Iris pigment epithelial cell (primary cell): ENCODE results near the gene FGFBP2.
"Not testable (repeated sequence)": the region's sequence is repeated elsewhere in the genome, so short reads cannot be mapped to it uniquely, and the experiment has no call there.

Experiments
- DNase-seq: peaks from one replicate; pipeline ENCODE4 v3.0.0-alpha.2; 2011; ENCODE audit warnings: low read depth

The FGFBP2 gene

GRCh38 chr4:15930314-15930713 lies 32.7 kb downstream of the FGFBP2 start:
- DNase-seq, result no peak

- DNase-seq, result no peak
These were observed 33.4 kb downstream of the FGFBP2 start for GRCh38 chr4:15929540-15929939.

DNA sequence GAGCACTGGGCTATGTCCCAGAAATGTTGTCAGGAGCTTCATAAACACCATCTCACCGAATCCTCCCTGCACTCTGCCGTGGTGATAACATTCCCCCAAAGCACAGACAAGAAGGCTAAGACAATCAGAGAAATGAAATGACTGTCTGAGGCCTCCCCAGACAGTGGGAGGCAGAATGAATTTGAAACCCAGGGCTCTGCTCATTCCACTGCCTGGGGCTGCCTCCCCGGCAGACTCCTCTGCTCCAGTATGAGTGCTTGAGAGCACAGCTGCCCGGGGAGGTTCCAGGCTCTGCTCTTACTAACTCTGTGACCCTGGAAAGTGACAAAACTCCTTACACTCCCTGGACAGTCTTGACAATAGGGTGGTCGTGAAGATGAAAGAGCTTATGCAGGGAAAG lies 34.1 kb downstream of the FGFBP2 start:
- no peak for DNase-seq

GRCh38 chr4:15926486-15926885 lies 36.5 kb downstream of the FGFBP2 start:
- no peak for DNase-seq

GRCh38 chr4:15925830-15926229 lies 37.1 kb downstream of the FGFBP2 start:
- no peak for DNase-seq

GRCh38 chr4:15921592-15921932 lies 41.4 kb downstream of the FGFBP2 start:
- DNase-seq, result no peak

GRCh38 chr4:15920723-15921591 lies 42.0 kb downstream of the FGFBP2 start:
- peak; percentile 98 for DNase-seq

GRCh38 chr4:15918484-15919129 lies 44.4 kb downstream of the FGFBP2 start:
- DNase-seq, result no peak

DNA sequence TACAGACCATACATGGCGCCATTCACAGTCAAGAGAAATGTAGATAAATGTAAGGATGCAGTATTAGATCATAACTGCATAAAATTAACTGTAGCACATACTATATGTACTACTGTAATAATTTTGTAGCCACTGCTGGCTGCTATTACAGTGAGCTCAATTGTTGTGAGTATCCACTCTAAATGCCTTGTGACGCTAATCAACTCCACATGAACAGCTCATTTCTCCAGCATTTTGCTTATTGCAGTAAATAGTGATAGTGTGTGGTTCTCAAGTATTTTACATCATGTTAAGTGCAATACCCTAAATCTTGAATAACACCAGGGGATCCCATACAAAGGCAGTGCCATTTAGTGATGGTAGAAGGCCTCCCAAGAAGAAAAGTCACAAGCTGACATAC lies 45.7 kb downstream of the FGFBP2 start:
- no peak for DNase-seq

DNA sequence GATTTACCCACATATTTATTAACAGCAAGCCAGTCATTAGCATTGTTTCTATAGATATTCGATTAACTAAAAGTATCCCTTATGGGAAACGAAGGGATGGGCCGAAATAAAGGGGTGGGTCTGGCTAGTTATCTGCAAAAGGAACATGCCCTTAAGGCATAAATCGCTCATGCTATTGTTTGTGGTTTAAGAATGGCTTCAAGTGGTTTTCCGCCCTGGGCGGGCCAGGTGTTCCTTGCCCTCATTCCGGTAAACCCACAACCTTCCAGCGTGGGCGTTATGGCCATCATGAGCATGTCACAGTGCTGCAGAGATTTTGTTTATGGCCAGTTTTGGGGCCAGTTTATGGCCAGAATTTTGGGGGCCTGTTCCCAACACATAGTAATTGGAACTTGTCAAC lies 46.6 kb downstream of the FGFBP2 start:
- DNase-seq, result not testable (repeated sequence)

DNA sequence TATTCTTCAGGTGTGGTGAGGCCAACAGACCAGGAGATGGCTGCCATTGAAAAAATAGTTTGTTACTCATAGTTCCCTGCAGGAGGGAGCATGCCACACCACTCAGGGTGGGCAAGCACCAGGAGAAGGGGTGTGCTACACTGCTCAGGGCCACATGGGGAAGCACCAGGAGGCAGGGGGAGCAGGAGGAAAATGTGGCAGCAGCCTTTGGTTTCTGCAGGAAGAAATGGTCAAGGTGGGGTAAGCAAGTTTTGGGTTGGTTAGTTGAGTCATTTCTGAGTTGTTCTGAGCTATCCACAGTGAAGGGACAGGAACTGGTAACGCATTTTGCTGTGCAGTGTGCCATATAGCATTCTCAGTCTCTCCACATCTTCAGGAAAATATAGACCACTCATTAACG lies 48.2 kb downstream of the FGFBP2 start:
- DNase-seq, result no peak

DNA sequence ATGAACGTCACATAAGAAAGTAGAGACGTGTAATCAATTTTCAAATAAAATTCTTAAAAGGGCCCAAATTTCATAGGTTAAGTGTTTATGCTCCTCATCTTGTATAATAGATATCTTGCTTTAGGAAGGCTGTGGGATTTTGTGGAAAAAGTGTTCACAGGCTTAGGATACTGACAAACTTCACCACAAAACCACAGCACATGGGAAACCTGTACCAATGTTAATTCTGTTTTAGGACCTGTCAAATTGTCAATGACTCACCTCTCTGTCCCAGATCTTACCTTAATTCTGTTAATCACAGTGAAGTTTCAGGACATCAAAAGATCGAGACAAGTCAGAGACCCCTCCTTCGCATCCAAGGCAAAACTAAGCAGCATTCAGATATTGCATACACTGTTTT lies 48.7 kb downstream of the FGFBP2 start:
- peak; percentile 58 for DNase-seq

DNA sequence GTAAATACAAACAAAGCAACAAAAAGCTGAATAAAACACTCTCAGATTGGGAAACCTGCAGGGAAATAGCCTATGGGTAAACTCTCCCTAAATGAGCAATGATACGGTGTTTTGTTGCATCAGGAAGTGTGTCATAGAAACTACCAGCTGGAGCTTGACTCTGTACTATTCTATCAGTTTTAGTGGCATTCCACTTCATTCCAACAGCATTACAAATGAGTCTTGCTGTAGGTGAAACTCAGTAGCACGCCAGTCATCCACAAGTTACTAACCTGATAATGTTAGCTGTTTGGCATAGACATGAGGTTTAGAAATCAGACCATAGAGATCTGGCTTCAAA lies 49.4 kb downstream of the FGFBP2 start:
- peak; percentile 99 for DNase-seq

GRCh38 chr4:15912961-15913630 lies 49.9 kb downstream of the FGFBP2 start:
- DNase-seq, result peak; percentile 90

DNA sequence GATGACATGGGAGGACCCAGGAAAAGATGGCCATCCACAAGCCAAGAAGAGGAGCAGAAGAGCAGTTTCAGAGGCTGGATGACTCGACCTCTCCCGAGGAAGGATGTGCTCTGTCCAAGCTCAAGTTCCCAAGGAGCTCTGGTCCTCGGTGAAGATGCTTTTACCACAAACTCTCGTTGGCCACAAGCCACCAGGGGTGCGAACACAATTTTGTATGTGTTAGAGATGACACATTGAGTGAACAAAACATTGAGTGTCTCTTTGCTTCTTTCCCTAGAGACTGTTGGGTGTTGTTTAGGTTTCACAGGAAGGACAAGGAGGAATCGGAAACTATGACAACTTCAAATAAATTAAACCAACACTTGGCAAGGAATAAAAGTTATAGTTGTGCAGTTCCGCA lies 50.7 kb downstream of the FGFBP2 start:
- DNase-seq, result peak; percentile 73
